Measurements from ENCODE around the gene MYL6.

DNA sequence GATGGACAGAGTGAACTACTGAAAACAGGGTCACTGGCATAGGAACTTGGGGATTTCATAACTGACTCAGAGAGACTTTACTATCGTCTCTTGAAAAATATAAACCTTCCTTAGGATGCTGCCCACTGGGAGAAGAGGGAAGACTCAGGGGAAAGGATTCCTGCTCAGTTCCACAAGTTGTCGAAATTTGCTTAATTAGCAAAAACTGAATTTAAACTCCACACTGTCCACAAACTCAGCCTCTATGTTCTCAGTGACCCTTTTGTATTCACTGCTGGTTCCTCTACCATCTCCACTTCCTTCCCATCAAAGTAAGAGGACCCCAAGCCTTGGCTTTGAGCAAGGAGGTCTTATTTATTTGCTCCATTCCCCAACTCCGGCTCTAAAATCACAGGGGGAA, 12.9 kb upstream of the MYL6 start:
- TF ChIP-seq SP2 (tag by site-specific recombination; IDR thresholded peaks at IDR 0.05): no peak
- no peak for TF ChIP-seq ZBTB1 (tag by site-specific recombination; IDR thresholded peaks at IDR 0.05)
- TF ChIP-seq CTCF (tag by site-specific recombination; IDR thresholded peaks at IDR 0.05): no peak
- TF ChIP-seq, protein P1, sequence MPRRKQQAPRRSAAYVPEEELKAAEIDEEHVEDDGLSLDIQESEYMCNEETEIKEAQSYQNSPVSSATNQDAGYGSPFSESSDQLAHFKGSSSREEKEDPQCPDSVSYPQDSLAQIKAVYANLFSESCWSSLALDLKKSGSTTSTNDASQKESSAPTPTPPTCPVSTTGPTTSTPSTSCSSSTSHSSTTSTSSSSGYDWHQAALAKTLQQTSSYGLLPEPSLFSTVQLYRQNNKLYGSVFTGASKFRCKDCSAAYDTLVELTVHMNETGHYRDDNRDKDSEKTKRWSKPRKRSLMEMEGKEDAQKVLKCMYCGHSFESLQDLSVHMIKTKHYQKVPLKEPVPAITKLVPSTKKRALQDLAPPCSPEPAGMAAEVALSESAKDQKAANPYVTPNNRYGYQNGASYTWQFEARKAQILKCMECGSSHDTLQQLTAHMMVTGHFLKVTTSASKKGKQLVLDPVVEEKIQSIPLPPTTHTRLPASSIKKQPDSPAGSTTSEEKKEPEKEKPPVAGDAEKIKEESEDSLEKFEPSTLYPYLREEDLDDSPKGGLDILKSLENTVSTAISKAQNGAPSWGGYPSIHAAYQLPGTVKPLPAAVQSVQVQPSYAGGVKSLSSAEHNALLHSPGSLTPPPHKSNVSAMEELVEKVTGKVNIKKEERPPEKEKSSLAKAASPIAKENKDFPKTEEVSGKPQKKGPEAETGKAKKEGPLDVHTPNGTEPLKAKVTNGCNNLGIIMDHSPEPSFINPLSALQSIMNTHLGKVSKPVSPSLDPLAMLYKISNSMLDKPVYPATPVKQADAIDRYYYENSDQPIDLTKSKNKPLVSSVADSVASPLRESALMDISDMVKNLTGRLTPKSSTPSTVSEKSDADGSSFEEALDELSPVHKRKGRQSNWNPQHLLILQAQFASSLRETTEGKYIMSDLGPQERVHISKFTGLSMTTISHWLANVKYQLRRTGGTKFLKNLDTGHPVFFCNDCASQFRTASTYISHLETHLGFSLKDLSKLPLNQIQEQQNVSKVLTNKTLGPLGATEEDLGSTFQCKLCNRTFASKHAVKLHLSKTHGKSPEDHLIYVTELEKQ (tag by site-specific recombination; IDR thresholded peaks at IDR 0.05; ENCODE audit: borderline replicate concordance): no peak
- no peak for TF ChIP-seq ZNF23 (tag by site-specific recombination; IDR thresholded peaks at IDR 0.05; ENCODE audit: borderline replicate concordance)
- no peak for TF ChIP-seq ZNF274 (IDR thresholded peaks at IDR 0.05; ENCODE audit: low read length)
- no peak for TF ChIP-seq ZNF274 (tag by site-specific recombination; IDR thresholded peaks at IDR 0.05; ENCODE audit: borderline replicate concordance)
- no peak for TF ChIP-seq ZNF530 (tag by site-specific recombination; IDR thresholded peaks at IDR 0.05; ENCODE audit: low read depth)
- TF ChIP-seq BCL11B (tag by site-specific recombination; IDR thresholded peaks at IDR 0.05; ENCODE audit: low read depth): no peak
- no peak for TF ChIP-seq HOXC10 (CRISPR knock-in tag; IDR thresholded peaks at IDR 0.05)
